ENCODE results near the gene JADE2. TPM values are rescaled to one million over a fixed set of nuclear protein-coding genes. Genes with fewer than 3 reads are reported as not detected.

Gene JADE2
- polyA plus RNA-seq, 2 of the 4 experiments (the other 2 are of a cell fraction): 24.0 to 27.1 TPM

DNA sequence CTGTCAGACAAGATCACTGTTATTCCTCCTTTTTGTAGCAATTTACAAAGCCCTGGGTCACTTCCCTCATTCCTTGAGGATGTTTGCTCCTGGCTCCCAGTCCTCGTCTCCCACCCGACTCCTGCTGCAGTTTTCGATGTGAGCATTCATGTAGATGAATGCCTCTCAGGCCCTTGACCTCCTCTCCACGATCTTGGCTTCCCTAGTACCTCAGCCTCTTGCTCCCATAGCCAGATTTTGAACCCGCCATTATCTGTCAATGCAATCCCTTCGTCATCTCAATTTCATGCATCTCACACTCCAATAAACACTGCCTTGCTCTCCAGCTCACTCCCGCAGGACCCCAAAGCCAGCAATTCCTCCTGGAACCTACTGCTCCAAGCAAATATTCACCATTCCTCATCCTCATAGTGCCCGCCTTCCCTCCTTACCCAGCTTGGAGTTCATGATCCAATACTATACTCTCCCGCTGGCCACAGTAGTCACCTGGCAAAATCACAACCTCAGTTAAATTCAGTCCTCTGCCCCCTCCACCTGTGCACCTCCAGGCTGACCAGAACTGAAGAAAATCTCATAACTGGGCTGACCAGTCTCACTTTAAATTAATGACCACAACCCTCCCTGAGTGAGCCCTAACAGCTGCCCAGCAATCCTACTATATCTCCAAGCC lies 35.1 kb upstream of the JADE2 start:
- WGBS (ENCODE audit: missing lambda C conversion rate): 84% methylated on average over 9 of the region's 9 CpGs
- TF ChIP-seq, protein P1, sequence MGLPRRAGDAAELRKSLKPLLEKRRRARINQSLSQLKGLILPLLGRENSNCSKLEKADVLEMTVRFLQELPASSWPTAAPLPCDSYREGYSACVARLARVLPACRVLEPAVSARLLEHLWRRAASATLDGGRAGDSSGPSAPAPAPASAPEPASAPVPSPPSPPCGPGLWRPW (IDR thresholded peaks at IDR 0.05): no peak
- TF ChIP-seq, protein P2, sequence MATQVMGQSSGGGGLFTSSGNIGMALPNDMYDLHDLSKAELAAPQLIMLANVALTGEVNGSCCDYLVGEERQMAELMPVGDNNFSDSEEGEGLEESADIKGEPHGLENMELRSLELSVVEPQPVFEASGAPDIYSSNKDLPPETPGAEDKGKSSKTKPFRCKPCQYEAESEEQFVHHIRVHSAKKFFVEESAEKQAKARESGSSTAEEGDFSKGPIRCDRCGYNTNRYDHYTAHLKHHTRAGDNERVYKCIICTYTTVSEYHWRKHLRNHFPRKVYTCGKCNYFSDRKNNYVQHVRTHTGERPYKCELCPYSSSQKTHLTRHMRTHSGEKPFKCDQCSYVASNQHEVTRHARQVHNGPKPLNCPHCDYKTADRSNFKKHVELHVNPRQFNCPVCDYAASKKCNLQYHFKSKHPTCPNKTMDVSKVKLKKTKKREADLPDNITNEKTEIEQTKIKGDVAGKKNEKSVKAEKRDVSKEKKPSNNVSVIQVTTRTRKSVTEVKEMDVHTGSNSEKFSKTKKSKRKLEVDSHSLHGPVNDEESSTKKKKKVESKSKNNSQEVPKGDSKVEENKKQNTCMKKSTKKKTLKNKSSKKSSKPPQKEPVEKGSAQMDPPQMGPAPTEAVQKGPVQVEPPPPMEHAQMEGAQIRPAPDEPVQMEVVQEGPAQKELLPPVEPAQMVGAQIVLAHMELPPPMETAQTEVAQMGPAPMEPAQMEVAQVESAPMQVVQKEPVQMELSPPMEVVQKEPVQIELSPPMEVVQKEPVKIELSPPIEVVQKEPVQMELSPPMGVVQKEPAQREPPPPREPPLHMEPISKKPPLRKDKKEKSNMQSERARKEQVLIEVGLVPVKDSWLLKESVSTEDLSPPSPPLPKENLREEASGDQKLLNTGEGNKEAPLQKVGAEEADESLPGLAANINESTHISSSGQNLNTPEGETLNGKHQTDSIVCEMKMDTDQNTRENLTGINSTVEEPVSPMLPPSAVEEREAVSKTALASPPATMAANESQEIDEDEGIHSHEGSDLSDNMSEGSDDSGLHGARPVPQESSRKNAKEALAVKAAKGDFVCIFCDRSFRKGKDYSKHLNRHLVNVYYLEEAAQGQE (IDR thresholded peaks at IDR 0.05): no peak
- TF ChIP-seq NR3C1 (IDR thresholded peaks at IDR 0.05) (no peak), FOXS1 (CRISPR knock-in tag; IDR thresholded peaks at IDR 0.05) (no peak)
- no peaks in the 10 kb centered on the region for H3K4me1 ChIP-seq
- ATAC-seq (no peak), FAIRE-seq (no peak), DNase-seq (ENCODE audit: low read depth in 1 of 2, low spot score in 1 of 2) (no peak)
- no peak overlapping the region for H3K4me2 ChIP-seq
- ChIA-PET CTCF (no interaction called here), POLR2A (interaction anchor here (1.1 kb wide), 1 partner anchor 24 kb away, joined by 4 read pairs; no protein-coding TSS in a partner anchor)
- H3K9me3 ChIP-seq: no peaks in the 10 kb centered on the region
- H3K4me3 ChIP-seq: no peak overlapping the region
- H3K27ac ChIP-seq: no peak overlapping the region

DNA sequence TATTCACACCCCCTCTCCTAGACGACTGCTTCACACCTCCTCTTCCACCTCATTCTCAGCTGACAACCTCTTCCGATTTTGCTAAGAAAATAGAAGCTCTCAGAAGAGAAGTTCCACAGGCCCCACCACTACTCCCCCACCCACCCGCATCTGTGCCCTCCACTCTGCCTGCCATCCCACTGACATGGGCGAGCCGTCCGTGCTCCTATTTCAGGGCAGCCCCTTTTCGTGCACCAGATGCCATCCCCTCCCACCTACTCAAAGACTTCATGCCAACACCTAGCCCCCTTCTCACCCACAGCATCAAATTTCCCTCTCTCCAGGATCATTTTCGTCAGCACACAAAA lies 34.6 kb upstream of the JADE2 start:
- Histone ChIP-seq H3K9me3 (no peaks in the 10 kb centered on the region), H3K4me2 (no peak overlapping the region), H3K27ac (no peak overlapping the region), H3K4me3 (no peak overlapping the region), H3K4me1 (no peaks in the 10 kb centered on the region)
- TF ChIP-seq KDM1A (IDR thresholded peaks at IDR 0.05; ENCODE audit: low read depth) (no peak), EHMT2 (IDR thresholded peaks at IDR 0.05; ENCODE audit: low read depth) (no peak), JUNB (IDR thresholded peaks at IDR 0.05) (no peak), HEYL (CRISPR knock-in tag; IDR thresholded peaks at IDR 0.05) (no peak), GATA3 (IDR thresholded peaks at IDR 0.05; ENCODE audit: borderline replicate concordance) (no peak), HOXB13 (CRISPR knock-in tag; IDR thresholded peaks at IDR 0.05; ENCODE audit: low read depth) (no peak), MYC (IDR thresholded peaks at IDR 0.05; ENCODE audit: borderline replicate concordance, low read length) (no peak), POLR2AphosphoS2 (conservative IDR thresholded peaks at IDR 0.05; ENCODE audit: low read length) (no peak)
- TF ChIP-seq, protein P3, sequence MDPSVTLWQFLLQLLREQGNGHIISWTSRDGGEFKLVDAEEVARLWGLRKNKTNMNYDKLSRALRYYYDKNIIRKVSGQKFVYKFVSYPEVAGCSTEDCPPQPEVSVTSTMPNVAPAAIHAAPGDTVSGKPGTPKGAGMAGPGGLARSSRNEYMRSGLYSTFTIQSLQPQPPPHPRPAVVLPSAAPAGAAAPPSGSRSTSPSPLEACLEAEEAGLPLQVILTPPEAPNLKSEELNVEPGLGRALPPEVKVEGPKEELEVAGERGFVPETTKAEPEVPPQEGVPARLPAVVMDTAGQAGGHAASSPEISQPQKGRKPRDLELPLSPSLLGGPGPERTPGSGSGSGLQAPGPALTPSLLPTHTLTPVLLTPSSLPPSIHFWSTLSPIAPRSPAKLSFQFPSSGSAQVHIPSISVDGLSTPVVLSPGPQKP (IDR thresholded peaks at IDR 0.05; ENCODE audit: low read depth, low read length): no peak
- DNase-seq (ENCODE audit: low read depth in 1 of 2, low spot score in 1 of 2): no peak
- no peak for FAIRE-seq
- ChIA-PET CTCF (no interaction called here), POLR2A (interaction anchor here (1.1 kb wide), 1 partner anchor 25 kb away, joined by 4 read pairs; no protein-coding TSS in a partner anchor)
- ATAC-seq: no peak
- WGBS (ENCODE audit: missing lambda C conversion rate): 84% methylated on average over 8 of the region's 8 CpGs

DNA sequence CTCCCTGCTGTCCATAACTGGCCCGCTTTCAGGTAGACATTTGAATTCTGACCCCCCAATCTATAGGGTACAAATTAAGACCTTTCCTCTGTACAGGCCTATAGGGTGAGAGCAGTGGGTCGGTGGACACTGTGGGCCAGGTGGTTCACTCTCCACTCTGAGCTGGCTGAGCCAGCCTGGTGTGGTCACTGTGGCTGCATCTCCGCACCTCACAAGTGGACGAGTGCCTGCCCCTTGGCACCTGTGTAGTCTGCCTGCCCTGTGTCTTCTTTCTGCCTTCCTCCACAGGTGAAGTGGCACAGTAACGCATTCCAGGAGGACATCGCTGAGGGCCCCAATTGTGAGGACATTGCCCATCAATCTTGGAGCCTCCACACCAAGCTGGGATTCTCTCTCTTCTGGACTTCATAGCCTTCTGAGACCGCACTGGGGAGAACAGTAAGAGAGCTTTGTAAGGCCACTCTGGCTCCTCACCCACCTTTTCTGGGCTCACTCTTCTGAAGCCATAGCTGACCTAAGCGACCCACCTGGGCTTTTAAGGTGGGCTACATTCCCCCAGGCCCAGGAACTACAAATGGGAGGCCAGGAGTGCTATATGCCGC lies 33.5 kb upstream of the JADE2 start:
- ChIA-PET CTCF (no interaction called here), POLR2A (interaction anchor here (0.6 kb wide), 1 partner anchor 91 kb away, joined by 3 read pairs; no protein-coding TSS in a partner anchor)
- DNase-seq (ENCODE audit: low read depth in 1 of 2, low spot score in 1 of 2) (no peak), FAIRE-seq (no peak), ATAC-seq (no peak; a peak in 1 of 6 replicates)
- H3K9me3 ChIP-seq: no peaks in the 10 kb centered on the region
- H3K4me2 ChIP-seq: no peak overlapping the region
- no peaks in the 10 kb centered on the region for H3K4me1 ChIP-seq
- 0 out of 6 replicates have a peak overlapping the region, but pooled peaks of 1 of the 2 experiments have one; percentile 18 for H3K27ac ChIP-seq
- TF ChIP-seq NR3C1 (IDR thresholded peaks at IDR 0.05) (no peak), ESRRA (IDR thresholded peaks at IDR 0.05; ENCODE audit: borderline replicate concordance, low read length) (no peak), RFX5 (IDR thresholded peaks at IDR 0.05) (no peak), RAD21 (conservative IDR thresholded peaks at IDR 0.05 in 1 of 2, IDR thresholded peaks at IDR 0.05 in 1 of 2) (no peak), POLR2AphosphoS2 (conservative IDR thresholded peaks at IDR 0.05; ENCODE audit: low read length) (no peak), POLR2A (IDR thresholded peaks at IDR 0.05; ENCODE audit: low read length) (no peak), HDAC2 (IDR thresholded peaks at IDR 0.05) (no peak), FOSB (CRISPR knock-in tag; IDR thresholded peaks at IDR 0.05) (no peak), JUN (IDR thresholded peaks at IDR 0.05) (no peak)
- TF ChIP-seq, protein P4, sequence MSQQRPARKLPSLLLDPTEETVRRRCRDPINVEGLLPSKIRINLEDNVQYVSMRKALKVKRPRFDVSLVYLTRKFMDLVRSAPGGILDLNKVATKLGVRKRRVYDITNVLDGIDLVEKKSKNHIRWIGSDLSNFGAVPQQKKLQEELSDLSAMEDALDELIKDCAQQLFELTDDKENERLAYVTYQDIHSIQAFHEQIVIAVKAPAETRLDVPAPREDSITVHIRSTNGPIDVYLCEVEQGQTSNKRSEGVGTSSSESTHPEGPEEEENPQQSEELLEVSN (IDR thresholded peaks at IDR 0.05; ENCODE audit: borderline replicate concordance, low read depth): no peak
- TF ChIP-seq, protein P5, sequence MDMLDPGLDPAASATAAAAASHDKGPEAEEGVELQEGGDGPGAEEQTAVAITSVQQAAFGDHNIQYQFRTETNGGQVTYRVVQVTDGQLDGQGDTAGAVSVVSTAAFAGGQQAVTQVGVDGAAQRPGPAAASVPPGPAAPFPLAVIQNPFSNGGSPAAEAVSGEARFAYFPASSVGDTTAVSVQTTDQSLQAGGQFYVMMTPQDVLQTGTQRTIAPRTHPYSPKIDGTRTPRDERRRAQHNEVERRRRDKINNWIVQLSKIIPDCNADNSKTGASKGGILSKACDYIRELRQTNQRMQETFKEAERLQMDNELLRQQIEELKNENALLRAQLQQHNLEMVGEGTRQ (IDR thresholded peaks at IDR 0.05): no peak
- 81% methylated on average over 9 of the region's 9 CpGs for WGBS (ENCODE audit: missing lambda C conversion rate)
- no peak overlapping the region for H3K4me3 ChIP-seq

All from A549 (cell line).